BJ (cell line): ENCODE measurements around the gene BLTP1. TPM values are rescaled to one million over a fixed set of nuclear protein-coding genes. Genes with fewer than 3 reads are reported as not detected.

Source experiments
- CTCF ChIA-PET: fragments of 350-600 bp; formaldehyde crosslinking; extraction: SDS; loops from one replicate; lab custom pipeline; 2021; ENCODE audit warnings: antibody characterized with exemption, inconsistent platforms; lab: Yijun Ruan, JAX
- POLR2A ChIA-PET: fragments of 300-600 bp; sonication (Branson Sonifier 250); formaldehyde crosslinking; extraction: SDS; loops from one replicate; lab custom pipeline; 2021; ENCODE audit warnings: antibody characterized with exemption; lab: Charles Lee
- DNase-seq: peaks from one replicate; pipeline ENCODE4 v3.0.0-alpha.2; 2011; ENCODE audit warnings: low read depth
- H3K27me3 ChIP-seq: 2 replicates; pipeline ENCODE4 v1.6.0; 2011; ENCODE audit warnings: low read length; ENCODE audit not compliant: control insufficient read depth, insufficient read depth
- H3K36me3 ChIP-seq: 2 replicates; pipeline ENCODE4 v1.5.1; 2011; ENCODE audit warnings: low read length; ENCODE audit not compliant: control insufficient read depth, insufficient read depth
- H3K4me3 ChIP-seq: 2 replicates; pipeline ENCODE4 v1.5.1; 2011; ENCODE audit warnings: low read depth, mild to moderate bottlenecking, control low read depth, low read length
- CTCF ChIP-seq: IDR thresholded peaks from 2 replicates; pipeline ENCODE4 v1.5.1; 2011; ENCODE audit warnings: low read depth, mild to moderate bottlenecking, control low read depth, inconsistent platforms, low read length, moderate library complexity; ENCODE audit not compliant: insufficient read depth
- polyA plus RNA-seq: library from polyadenylated mRNA; depleted of rRNA; stranded (reverse); fragments of >200 nt; gene quantifications from 2 replicates; pipeline ENCODE4 v1.2.3, GENCODE V29; 2011

Gene BLTP1
- polyA plus RNA-seq, 1 experiment, result 22.9 TPM

GRCh38 chr4:122131562-122132157 lies 20.5 kb upstream of the BLTP1 start:
- Histone ChIP-seq H3K36me3 (no peaks in the 10 kb centered on the region), H3K4me3 (no peak overlapping the region)
- POLR2A ChIA-PET, result no interaction called here

GRCh38 chr4:122132891-122133290 lies 19.2 kb upstream of the BLTP1 start:
- no peak for TF ChIP-seq CTCF
- H3K36me3 ChIP-seq, result no peaks in the 10 kb centered on the region
- DNase-seq, result no peak
- H3K4me3 ChIP-seq, result no peak overlapping the region
- POLR2A ChIA-PET, result no interaction called here
- H3K27me3 ChIP-seq, result no peaks in the 10 kb centered on the region
- CTCF ChIA-PET, result no interaction called here

More at GRCh38 chr4:122131562-122132157, 20.5 kb upstream of the BLTP1 start:
- DNase-seq, result no peak
- CTCF ChIA-PET, result no interaction called here
- TF ChIP-seq CTCF, result no peak
- no peaks in the 10 kb centered on the region for H3K27me3 ChIP-seq

- CTCF ChIA-PET, result no interaction called here
- Histone ChIP-seq H3K36me3 (no peaks in the 10 kb centered on the region), H3K4me3 (no peak overlapping the region), H3K27me3 (no peaks in the 10 kb centered on the region)
- DNase-seq, result no peak
- POLR2A ChIA-PET, result interaction anchor here (0.6 kb wide), 1 partner anchor 10 kb away, joined by 4 read pairs; no protein-coding TSS in a partner anchor
- TF ChIP-seq CTCF, result no peak
Observed at GRCh38 chr4:122139139-122139538, 13.0 kb upstream of the BLTP1 start.

- Histone ChIP-seq H3K27me3 (no peaks in the 10 kb centered on the region), H3K4me3 (no peak overlapping the region), H3K36me3 (no peaks in the 10 kb centered on the region)
- TF ChIP-seq CTCF, result no peak
- no peak for DNase-seq
- POLR2A ChIA-PET, result no interaction called here
- CTCF ChIA-PET, result no interaction called here
Observed at GRCh38 chr4:122140834-122141233, 11.3 kb upstream of the BLTP1 start.

- ChIA-PET POLR2A (no interaction called here), CTCF (no interaction called here)
- H3K27me3 ChIP-seq, result no peaks in the 10 kb centered on the region
- no peak for DNase-seq
- H3K36me3 ChIP-seq, result no peaks in the 10 kb centered on the region
- no peak overlapping the region for H3K4me3 ChIP-seq
- TF ChIP-seq CTCF, result no peak
Observed at GRCh38 chr4:122142687-122143086, 9.4 kb upstream of the BLTP1 start.
